Measurements from ENCODE around the gene MRPL4. TPM values are rescaled to one million over a fixed set of nuclear protein-coding genes. Genes with fewer than 3 reads are reported as not detected.

Gene MRPL4
- total and polyA plus RNA-seq, 4 donors = 21.5 to 74.8 (median 33.7) TPM

DNA sequence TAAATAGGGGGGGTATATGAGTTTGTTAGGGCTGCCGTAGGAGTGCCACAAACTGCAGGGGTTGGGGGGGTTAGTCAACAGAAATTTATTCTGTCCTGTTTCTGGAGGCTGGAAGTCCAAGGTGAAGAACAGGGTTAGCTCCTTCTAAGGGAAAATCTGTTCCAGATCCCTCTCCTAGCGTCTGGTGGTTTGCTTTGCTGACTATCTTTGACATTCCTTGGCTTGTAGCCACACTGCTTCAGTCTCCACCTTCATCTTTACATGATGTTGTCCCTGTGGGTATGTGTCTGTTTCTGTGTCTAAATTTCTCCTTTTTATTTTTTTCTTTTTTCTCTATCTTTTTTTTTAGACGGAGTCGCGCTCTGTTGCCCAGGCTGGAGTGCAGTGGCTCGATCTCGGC lies 10.8 kb downstream of the MRPL4 start:
- Histone ChIP-seq H3K9me3 (ENCODE audit: control insufficient read depth in 4 of 4, low read length in 3 of 4) (no peaks in the 10 kb centered on the region), H3K27me3 (ENCODE audit: control insufficient read depth in 4 of 4, insufficient read depth in 4 of 4, low read length in 3 of 4) (no peaks in the 10 kb centered on the region), H3K9ac (ENCODE audit: low read depth in 1 of 2, low read length in 2 of 2) (no peak overlapping the region), H3K4me3 (ENCODE audit: low read depth in 1 of 3, low read length in 3 of 3) (no peak overlapping the region), H3K36me3 (ENCODE audit: control insufficient read depth in 4 of 4, insufficient read depth in 3 of 4, low read depth in 1 of 4, low read length in 3 of 4) (peaks cover 0 to 9% (median 2%) of the 10 kb centered on the region in 4 donors), H3K4me1 (ENCODE audit: control insufficient read depth in 4 of 4, insufficient read depth in 4 of 4, low read length in 3 of 4) (peaks cover 0 to 4% (median 3%) of the 10 kb centered on the region in 4 donors), H3K27ac (ENCODE audit: low read depth in 1 of 2, low read length in 2 of 2) (no peak overlapping the region)
- WGBS = 87% methylated on average over 7 of the region's 7 CpGs
- DNase-seq (ENCODE audit: low spot score) = no peak
- TF ChIP-seq EGR1 (IDR thresholded peaks at IDR 0.05; ENCODE audit: low read depth in 2 of 2) = no peak
- no peak for TF ChIP-seq JUND (IDR thresholded peaks at IDR 0.05)
- TF ChIP-seq FOXA2 (IDR thresholded peaks at IDR 0.05) = no peak
- no peak for TF ChIP-seq FOXA1 (IDR thresholded peaks at IDR 0.05)
- no peak for TF ChIP-seq HNF4G (IDR thresholded peaks at IDR 0.05)
- TF ChIP-seq RXRA (IDR thresholded peaks at IDR 0.05) = no peak
- TF ChIP-seq, protein P1, sequence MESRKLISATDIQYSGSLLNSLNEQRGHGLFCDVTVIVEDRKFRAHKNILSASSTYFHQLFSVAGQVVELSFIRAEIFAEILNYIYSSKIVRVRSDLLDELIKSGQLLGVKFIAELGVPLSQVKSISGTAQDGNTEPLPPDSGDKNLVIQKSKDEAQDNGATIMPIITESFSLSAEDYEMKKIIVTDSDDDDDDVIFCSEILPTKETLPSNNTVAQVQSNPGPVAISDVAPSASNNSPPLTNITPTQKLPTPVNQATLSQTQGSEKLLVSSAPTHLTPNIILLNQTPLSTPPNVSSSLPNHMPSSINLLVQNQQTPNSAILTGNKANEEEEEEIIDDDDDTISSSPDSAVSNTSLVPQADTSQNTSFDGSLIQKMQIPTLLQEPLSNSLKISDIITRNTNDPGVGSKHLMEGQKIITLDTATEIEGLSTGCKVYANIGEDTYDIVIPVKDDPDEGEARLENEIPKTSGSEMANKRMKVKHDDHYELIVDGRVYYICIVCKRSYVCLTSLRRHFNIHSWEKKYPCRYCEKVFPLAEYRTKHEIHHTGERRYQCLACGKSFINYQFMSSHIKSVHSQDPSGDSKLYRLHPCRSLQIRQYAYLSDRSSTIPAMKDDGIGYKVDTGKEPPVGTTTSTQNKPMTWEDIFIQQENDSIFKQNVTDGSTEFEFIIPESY (IDR thresholded peaks at IDR 0.05) = no peak
- TF ChIP-seq YY1 (IDR thresholded peaks at IDR 0.05) = no peak
- no peak for TF ChIP-seq NR2F2 (IDR thresholded peaks at IDR 0.05)
- no peak for TF ChIP-seq HNF4A (conservative IDR thresholded peaks at IDR 0.05)
- no peak for TF ChIP-seq GABPA (IDR thresholded peaks at IDR 0.05 in 1 of 2, conservative IDR thresholded peaks at IDR 0.05 in 1 of 2)
- no peak for TF ChIP-seq RAD21 (IDR thresholded peaks at IDR 0.05)
- TF ChIP-seq, protein P2, sequence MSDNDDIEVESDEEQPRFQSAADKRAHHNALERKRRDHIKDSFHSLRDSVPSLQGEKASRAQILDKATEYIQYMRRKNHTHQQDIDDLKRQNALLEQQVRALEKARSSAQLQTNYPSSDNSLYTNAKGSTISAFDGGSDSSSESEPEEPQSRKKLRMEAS (IDR thresholded peaks at IDR 0.05) = no peak
- TF ChIP-seq, protein P3, sequence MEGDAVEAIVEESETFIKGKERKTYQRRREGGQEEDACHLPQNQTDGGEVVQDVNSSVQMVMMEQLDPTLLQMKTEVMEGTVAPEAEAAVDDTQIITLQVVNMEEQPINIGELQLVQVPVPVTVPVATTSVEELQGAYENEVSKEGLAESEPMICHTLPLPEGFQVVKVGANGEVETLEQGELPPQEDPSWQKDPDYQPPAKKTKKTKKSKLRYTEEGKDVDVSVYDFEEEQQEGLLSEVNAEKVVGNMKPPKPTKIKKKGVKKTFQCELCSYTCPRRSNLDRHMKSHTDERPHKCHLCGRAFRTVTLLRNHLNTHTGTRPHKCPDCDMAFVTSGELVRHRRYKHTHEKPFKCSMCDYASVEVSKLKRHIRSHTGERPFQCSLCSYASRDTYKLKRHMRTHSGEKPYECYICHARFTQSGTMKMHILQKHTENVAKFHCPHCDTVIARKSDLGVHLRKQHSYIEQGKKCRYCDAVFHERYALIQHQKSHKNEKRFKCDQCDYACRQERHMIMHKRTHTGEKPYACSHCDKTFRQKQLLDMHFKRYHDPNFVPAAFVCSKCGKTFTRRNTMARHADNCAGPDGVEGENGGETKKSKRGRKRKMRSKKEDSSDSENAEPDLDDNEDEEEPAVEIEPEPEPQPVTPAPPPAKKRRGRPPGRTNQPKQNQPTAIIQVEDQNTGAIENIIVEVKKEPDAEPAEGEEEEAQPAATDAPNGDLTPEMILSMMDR (IDR thresholded peaks at IDR 0.05; ENCODE audit: low read depth, low read length, missing input control) = no peak
- TF ChIP-seq TAF1 (conservative IDR thresholded peaks at IDR 0.05) = no peak
- TF ChIP-seq, protein P4, sequence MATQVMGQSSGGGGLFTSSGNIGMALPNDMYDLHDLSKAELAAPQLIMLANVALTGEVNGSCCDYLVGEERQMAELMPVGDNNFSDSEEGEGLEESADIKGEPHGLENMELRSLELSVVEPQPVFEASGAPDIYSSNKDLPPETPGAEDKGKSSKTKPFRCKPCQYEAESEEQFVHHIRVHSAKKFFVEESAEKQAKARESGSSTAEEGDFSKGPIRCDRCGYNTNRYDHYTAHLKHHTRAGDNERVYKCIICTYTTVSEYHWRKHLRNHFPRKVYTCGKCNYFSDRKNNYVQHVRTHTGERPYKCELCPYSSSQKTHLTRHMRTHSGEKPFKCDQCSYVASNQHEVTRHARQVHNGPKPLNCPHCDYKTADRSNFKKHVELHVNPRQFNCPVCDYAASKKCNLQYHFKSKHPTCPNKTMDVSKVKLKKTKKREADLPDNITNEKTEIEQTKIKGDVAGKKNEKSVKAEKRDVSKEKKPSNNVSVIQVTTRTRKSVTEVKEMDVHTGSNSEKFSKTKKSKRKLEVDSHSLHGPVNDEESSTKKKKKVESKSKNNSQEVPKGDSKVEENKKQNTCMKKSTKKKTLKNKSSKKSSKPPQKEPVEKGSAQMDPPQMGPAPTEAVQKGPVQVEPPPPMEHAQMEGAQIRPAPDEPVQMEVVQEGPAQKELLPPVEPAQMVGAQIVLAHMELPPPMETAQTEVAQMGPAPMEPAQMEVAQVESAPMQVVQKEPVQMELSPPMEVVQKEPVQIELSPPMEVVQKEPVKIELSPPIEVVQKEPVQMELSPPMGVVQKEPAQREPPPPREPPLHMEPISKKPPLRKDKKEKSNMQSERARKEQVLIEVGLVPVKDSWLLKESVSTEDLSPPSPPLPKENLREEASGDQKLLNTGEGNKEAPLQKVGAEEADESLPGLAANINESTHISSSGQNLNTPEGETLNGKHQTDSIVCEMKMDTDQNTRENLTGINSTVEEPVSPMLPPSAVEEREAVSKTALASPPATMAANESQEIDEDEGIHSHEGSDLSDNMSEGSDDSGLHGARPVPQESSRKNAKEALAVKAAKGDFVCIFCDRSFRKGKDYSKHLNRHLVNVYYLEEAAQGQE (IDR thresholded peaks at IDR 0.05) = no peak

DNA sequence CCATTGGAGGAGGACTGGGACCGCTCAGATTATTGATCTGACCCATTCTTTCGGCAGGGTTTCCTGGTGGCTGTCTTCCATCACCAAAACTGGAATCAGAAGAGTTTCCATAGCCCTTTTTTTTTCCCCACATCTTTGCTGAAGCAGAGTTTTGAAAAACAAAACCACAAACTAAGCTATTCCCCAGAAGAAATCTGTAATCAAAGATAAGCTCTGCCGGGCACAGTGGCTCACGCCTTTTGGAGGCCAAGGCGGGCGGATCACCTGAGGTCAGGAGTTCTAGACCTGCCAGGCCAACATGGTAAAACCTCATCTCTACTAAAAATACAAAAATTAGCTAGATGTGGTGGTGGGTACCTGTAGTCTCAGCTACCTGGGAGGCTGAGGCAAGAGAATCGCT lies 14.7 kb downstream of the MRPL4 start:
- H3K9ac ChIP-seq (ENCODE audit: low read depth in 1 of 2, low read length in 2 of 2) = no peak overlapping the region
- peaks cover under 1 to 14% (median 8%) of the 10 kb centered on the region in 4 donors for H3K4me1 ChIP-seq (ENCODE audit: control insufficient read depth in 4 of 4, insufficient read depth in 4 of 4, low read length in 3 of 4)
- H3K36me3 ChIP-seq (ENCODE audit: control insufficient read depth in 4 of 4, insufficient read depth in 3 of 4, low read depth in 1 of 4, low read length in 3 of 4) = no peaks in the 10 kb centered on the region
- TF ChIP-seq HNF4G (IDR thresholded peaks at IDR 0.05) = no peak
- TF ChIP-seq, protein P4 (IDR thresholded peaks at IDR 0.05) = no peak
- TF ChIP-seq, protein P2 (IDR thresholded peaks at IDR 0.05) = no peak
- TF ChIP-seq YY1 (IDR thresholded peaks at IDR 0.05) = no peak
- TF ChIP-seq FOXA2 (IDR thresholded peaks at IDR 0.05) = no peak
- 70% methylated on average over 7 of the region's 7 CpGs for WGBS
- no peaks in the 10 kb centered on the region for H3K9me3 ChIP-seq (ENCODE audit: control insufficient read depth in 4 of 4, low read length in 3 of 4)
- no peak for DNase-seq (ENCODE audit: low spot score)
- no peak overlapping the region for H3K4me3 ChIP-seq (ENCODE audit: low read depth in 1 of 3, low read length in 3 of 3)
- H3K27ac ChIP-seq (ENCODE audit: low read depth in 1 of 2, low read length in 2 of 2) = no peak overlapping the region
- H3K27me3 ChIP-seq (ENCODE audit: control insufficient read depth in 4 of 4, insufficient read depth in 4 of 4, low read length in 3 of 4) = no peaks in the 10 kb centered on the region

All from liver (tissue), 9 donors.